ENCODE measurements around the gene RAMAC. TPM values are rescaled to one million over a fixed set of nuclear protein-coding genes. Genes with fewer than 3 reads are reported as not detected.

The RAMAC gene
- total RNA-seq, 2 donors from 2014 or later, result 13.0 to 13.9 TPM

DNA sequence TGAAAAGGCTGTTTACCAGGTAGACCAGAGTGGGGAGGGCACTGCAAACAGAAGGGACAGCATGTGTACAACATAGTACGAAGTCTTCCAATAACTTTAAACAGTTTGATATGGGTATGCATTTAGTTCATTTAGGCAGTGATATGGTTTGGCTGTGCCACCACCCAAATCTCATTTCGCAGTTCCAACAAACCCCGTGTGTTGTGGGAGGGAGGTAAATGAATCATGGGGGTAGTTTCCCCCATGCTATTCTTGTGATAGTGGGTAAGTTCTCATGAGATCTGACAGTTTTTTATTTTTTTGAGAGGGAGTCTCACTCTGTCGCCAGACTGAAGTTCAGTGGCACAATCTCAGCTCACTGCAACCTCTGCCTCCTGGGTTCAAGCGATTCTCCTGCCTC, 7.6 kb upstream of the RAMAC start:
- no peak overlapping the region for H3K4me3 ChIP-seq
- H3K9me3 ChIP-seq, result no peaks in the 10 kb centered on the region
- H3K27ac ChIP-seq, result no peak overlapping the region
- no peak for DNase-seq (ENCODE audit: low spot score)
- H3K4me1 ChIP-seq, result no peaks in the 10 kb centered on the region
- no peaks in the 10 kb centered on the region for H3K36me3 ChIP-seq
- no peaks in the 10 kb centered on the region for H3K27me3 ChIP-seq
- TF ChIP-seq CTCF (IDR thresholded peaks at IDR 0.05), result no peak

- Histone ChIP-seq H3K4me1 (no peaks in the 10 kb centered on the region), H3K9me3 (no peaks in the 10 kb centered on the region), H3K36me3 (no peaks in the 10 kb centered on the region), H3K27ac (no peak overlapping the region), H3K4me3 (no peak overlapping the region), H3K27me3 (no peaks in the 10 kb centered on the region)
- DNase-seq (ENCODE audit: low spot score), result no peak
- TF ChIP-seq CTCF (IDR thresholded peaks at IDR 0.05), result no peak
Observed at GRCh38 chr15:82979726-82980125, 6.3 kb upstream of the RAMAC start.

GRCh38 chr15:82980981-82981380, 5.0 kb upstream of the RAMAC start:
- Histone ChIP-seq H3K27me3 (no peaks in the 10 kb centered on the region), H3K27ac (no peak overlapping the region), H3K36me3 (no peaks in the 10 kb centered on the region), H3K4me3 (no peak overlapping the region), H3K4me1 (peaks cover 0 to 4% of the 10 kb centered on the region in 2 donors), H3K9me3 (no peaks in the 10 kb centered on the region)
- DNase-seq (ENCODE audit: low spot score), result no peak
- no peak for TF ChIP-seq CTCF (IDR thresholded peaks at IDR 0.05)

- H3K27me3 ChIP-seq, result no peaks in the 10 kb centered on the region
- peak overlapping the region; percentile 90 for H3K4me3 ChIP-seq
- TF ChIP-seq CTCF (IDR thresholded peaks at IDR 0.05), result no peak
- peaks cover 0 to 13% of the 10 kb centered on the region in 2 donors for H3K4me1 ChIP-seq
- H3K36me3 ChIP-seq, result peaks cover 14% of the 10 kb centered on the region
- H3K27ac ChIP-seq, result peak overlapping the region; percentile 81 to 85
- DNase-seq (ENCODE audit: low spot score), result no peak
- H3K9me3 ChIP-seq, result no peaks in the 10 kb centered on the region
Observed at GRCh38 chr15:82986442-82986780, 401 bp downstream of the RAMAC start.

DNA sequence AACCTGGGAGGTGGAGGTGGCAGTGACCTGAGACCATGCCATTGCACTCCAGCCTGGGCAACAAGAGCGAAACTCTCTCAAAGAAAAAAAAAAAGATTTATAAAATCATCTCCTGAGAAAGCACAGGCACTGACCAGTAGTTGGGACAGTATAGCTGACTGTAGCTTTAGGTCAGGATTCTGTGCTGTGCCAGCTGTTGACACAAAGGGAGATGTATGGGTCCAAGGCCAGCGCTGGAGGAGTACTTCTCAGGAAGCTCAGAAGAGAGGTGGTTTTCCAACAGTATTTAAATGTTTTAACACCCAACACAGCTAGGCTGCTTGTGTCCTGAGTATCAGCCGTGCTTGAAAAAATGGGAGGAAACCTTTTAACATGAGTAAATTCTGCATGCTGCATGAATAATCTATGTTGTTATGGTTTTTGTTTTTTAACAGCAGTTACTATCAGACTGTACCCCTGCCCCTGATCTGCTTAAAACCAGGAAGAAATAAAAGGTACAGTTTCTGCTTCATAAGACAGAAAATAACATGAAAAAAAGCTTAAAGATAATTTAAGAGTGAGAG, 6.5 kb downstream of the RAMAC start:
- Histone ChIP-seq H3K27ac (no peak overlapping the region), H3K4me1 (no peaks in the 10 kb centered on the region), H3K27me3 (no peaks in the 10 kb centered on the region), H3K9me3 (no peaks in the 10 kb centered on the region), H3K36me3 (peaks cover 17% of the 10 kb centered on the region), H3K4me3 (no peak overlapping the region)
- no peak for TF ChIP-seq CTCF (IDR thresholded peaks at IDR 0.05)
- DNase-seq (ENCODE audit: low spot score), result no peak

DNA sequence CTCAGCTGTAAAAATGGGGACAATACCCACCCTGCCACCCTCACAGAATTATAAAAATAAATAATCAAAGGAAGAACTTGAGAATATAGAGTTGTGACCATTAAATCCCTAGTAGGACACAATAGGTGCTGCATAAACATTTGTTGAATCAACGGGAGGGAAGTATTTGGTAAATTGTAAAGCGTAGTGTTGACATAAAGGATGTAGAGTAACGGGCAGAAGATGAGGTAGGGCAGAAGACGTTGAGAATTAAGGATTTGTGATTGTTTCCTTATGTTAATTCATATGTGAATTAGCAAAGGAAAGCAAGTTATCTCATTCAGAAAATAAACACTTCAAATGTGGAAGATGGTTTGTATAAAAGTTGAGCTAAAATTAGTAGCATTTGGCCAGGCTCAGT, 7.1 kb downstream of the RAMAC start:
- Histone ChIP-seq H3K27ac (no peak overlapping the region), H3K9me3 (no peaks in the 10 kb centered on the region), H3K4me1 (no peaks in the 10 kb centered on the region), H3K4me3 (no peak overlapping the region), H3K27me3 (no peaks in the 10 kb centered on the region), H3K36me3 (peaks cover 17% of the 10 kb centered on the region)
- no peak for DNase-seq (ENCODE audit: low spot score)
- no peak for TF ChIP-seq CTCF (IDR thresholded peaks at IDR 0.05)

Data from right atrium auricular region (tissue), 2 donors.